Stimulated activated CD8-positive, alpha-beta memory T cell treated with anti-CD3 and anti-CD28 coated beads, Interleukin-15, amount 100 ng/mL, for 4 hours (primary cell): ENCODE data around the gene PNPLA5.
"Not testable (repeated sequence)": the region's sequence is repeated elsewhere in the genome, so short reads cannot be mapped to it uniquely, and the experiment has no call there.

ENCODE experiments used
- DNase-seq, 2 donors: peaks; one replicate each; pipeline ENCODE4 v3.0.0-alpha.2; 2020; ENCODE audit warnings: low read depth in 2 of 2

Gene PNPLA5

GRCh38 chr22:43881091-43882061, 10.4 kb downstream of the PNPLA5 start:
- no peak for DNase-seq

GRCh38 chr22:43880541-43880991, 11.2 kb downstream of the PNPLA5 start:
- DNase-seq = no peak

DNA sequence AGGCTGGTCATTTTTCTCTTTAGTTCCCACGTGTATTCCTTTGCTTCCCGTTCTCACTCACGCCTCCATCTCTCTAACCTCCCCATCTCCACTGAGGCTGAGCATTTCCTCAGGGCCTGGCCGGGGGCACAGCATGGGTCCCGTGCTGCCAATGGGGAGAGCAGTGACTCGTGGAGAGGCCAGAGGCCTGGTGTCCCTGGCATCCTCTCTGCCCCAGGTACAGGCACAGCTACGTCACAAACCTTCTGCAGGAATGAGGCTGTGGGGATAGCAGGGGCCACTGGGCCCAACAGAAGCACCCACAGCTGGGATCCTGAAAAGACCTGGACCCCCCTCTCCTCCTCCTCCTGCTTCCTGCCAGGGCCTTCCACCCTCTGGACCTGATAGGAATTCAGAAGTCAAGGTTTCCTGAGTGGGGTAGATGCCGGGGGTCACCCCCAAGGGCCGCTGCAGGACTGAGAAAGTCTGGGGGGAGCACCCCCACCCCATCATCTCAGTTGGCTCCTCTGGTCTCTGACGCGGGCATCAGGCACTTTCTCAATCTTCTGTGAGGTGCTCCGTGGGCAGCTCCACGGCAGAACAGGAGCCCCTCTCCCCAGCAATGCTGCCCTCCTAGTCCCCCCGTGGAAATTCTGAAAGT, 11.8 kb downstream of the PNPLA5 start:
- no peak for DNase-seq

GRCh38 chr22:43878831-43879550, 12.8 kb downstream of the PNPLA5 start:
- no peak for DNase-seq

DNA sequence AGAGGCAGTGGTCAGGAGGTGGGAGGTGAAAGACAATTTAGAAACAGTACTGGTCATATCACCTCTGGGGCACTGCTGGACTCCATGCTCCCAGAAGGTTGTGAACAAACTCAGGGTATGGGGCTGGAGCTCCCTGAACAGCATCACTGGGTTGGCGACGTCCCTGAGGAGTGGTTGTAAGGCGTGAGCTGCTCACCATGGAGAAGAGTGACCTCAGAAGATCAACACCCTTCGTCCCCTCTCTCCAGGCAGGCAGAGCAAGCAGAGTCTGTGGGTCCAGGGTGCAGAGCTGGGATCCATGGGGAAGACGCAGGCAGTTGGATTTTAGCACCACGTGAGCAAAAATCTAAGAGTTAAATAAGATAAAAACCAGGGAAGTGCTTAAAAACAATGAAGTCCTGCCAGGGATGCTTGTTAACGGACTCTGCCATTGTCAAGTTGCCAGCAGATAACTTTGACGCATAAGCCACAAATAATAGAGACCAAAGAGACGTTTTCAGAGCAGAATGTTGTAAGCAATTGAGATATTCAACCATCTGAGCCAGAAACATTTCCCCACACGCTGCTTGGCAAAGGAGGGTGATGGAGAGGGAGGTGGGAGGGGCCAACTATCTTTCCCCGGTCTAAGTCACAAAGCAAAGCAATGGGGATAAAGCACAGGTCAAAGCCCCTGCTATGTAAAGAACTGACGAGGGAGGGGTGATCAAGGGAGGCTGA, 13.6 kb downstream of the PNPLA5 start:
- no peak for DNase-seq

GRCh38 chr22:43876866-43877509, 14.8 kb downstream of the PNPLA5 start:
- DNase-seq = no peak

DNA sequence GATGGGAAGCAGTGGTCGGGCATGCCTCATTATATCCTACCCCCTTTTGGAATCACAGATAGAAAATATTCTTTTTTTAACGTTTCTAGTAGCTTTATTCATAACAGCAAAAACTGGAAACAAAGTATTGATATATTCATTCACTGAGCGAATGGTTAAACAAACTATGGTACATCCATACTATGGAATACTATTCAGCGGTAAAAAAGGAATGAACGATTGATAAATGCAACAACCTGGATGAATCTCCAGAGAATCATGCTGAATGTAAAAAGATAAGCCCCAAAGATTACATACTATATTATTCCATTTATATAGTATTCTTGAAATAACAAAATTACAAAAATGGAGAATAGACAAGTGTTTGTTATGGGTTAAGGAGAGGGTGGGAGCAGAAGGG, 22.0 kb downstream of the PNPLA5 start:
- DNase-seq = no peak

- DNase-seq = not testable (repeated sequence)
These were observed 22.8 kb downstream of the PNPLA5 start for GRCh38 chr22:43869001-43869400.

GRCh38 chr22:43867839-43868635, 23.8 kb downstream of the PNPLA5 start:
- no peak for DNase-seq

- no peak for DNase-seq
These were observed 29.0 kb downstream of the PNPLA5 start for GRCh38 chr22:43862882-43863202.

- no peak for DNase-seq
These were observed 29.5 kb downstream of the PNPLA5 start, which contains the start of gene SULT4A1 for GRCh38 chr22:43862074-43862881. Gene SULT4A1 (minus strand): TSS chr22:43862513. CDS start chr22:43862382, 131 bp downstream.

GRCh38 chr22:43861529-43861928, 30.3 kb downstream of the PNPLA5 start:
- DNase-seq = no peak

DNA sequence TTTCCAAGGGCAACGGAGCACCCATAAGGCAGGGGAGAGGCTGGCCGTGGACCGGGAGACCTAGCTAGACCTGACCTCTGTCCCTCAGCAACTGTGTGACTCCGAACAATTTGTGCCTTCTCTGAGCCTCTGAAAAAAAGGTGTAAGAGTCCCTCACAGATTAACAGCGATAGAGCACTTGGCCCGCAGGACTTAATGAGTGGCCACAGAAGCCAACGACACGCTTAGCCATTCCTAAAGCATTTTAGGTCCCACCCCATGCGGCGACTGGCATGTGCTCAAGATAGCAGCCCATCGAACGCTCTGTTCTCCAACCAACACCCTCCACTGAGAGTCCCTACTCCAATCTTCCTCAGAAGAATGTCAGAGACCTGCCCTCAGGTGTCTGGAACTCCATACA, 31.0 kb downstream of the PNPLA5 start:
- no peak for DNase-seq

- DNase-seq = no peak
These were observed 31.7 kb downstream of the PNPLA5 start for GRCh38 chr22:43860126-43860525.

DNA sequence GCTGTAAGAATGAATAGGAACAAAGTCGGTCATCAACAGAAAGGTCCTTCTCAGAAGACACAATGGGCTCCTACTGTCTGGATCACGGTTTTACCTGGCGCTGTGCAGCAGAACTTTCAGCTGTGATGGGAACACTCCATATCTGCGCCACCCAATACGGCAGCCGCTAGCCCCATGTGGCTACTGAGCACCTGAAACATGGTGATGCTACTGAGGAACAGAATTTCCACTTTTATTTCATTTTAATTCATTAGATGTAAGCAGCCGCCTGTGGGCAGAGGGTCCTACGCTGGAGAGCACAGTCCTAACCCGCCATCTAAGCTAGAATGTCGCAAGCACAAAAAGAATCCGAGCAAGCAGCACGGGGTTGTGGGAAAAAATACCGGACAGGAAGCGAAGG, 32.2 kb downstream of the PNPLA5 start:
- DNase-seq = no peak

DNA sequence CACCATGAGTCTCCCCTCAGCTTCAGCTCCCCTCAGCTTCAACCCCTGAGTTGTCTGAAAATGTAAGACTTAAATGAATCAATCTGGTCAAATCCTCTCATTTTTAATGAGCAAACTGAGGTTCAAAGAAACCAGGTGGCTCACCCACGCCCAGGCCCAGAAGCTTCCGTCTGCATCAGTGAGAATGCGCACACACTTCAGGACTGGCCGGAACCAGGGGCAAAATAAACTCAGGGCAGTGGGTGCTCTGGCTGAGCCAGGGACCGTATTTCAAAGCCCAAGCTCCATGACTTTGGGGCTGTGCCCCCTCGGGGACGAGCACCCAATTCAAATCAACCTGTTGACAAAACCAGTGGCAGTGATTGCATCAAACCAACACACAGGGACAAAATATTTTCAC, 32.6 kb downstream of the PNPLA5 start:
- no peak for DNase-seq

- no peak for DNase-seq
These were observed 33.5 kb downstream of the PNPLA5 start for GRCh38 chr22:43858156-43858895.

GRCh38 chr22:43857367-43857766, 34.4 kb downstream of the PNPLA5 start:
- no peak for DNase-seq

GRCh38 chr22:43855431-43855830, 36.4 kb downstream of the PNPLA5 start:
- no peak for DNase-seq
